Dendritic cell treated with granulocyte-macrophage colony-stimulating factor and Interleukin-4, amounts not matched to agents 40 ng/mL and 50 ng/mL, for 4 days (primary cell): ENCODE results near the gene CRIP1.

Source experiments
- H3K27ac Mint-ChIP-seq: one replicate; pipeline ENCODE4 v1.8.0; 2022; ENCODE audit warnings: mild to moderate bottlenecking, mixed read lengths
- H3K27me3 Mint-ChIP-seq: one replicate; pipeline ENCODE4 v1.8.0; 2022; ENCODE audit warnings: mild to moderate bottlenecking, mixed read lengths
- H3K36me3 Mint-ChIP-seq: one replicate; pipeline ENCODE4 v1.8.0; 2022; ENCODE audit warnings: low read depth, mixed read lengths
- H3K4me1 Mint-ChIP-seq: one replicate; pipeline ENCODE4 v1.8.0; 2022; ENCODE audit warnings: low read depth, mixed read lengths
- H3K4me3 Mint-ChIP-seq: one replicate; pipeline ENCODE4 v1.8.0; 2022; ENCODE audit warnings: mild to moderate bottlenecking, moderate library complexity, mixed read lengths
- H3K9me3 Mint-ChIP-seq: one replicate; pipeline ENCODE4 v1.8.0; 2022; ENCODE audit warnings: mixed read lengths
- intact Hi-C: fragments of 100-400 bp; cut with micrococcal nuclease; formaldehyde crosslinking; loops from one replicate; pipeline ENCODE4 v1.15.0; 2022

Gene CRIP1

GRCh38 chr14:105527381-105527825 is 40.7 kb downstream of the CRIP1 start:
- intact Hi-C loops, result loop anchor here (5.0 kb wide), 2 partner anchors 35 to 435 kb away; partner anchors contain the start of gene TEDC1
- Mint-ChIP-seq H3K27ac (peak overlapping the region; percentile 73), H3K4me1 (peaks cover 24% of the 10 kb centered on the region), H3K27me3 (peaks cover 75% of the 10 kb centered on the region), H3K4me3 (peak overlapping the region; percentile 80), H3K9me3 (no peaks in the 10 kb centered on the region), H3K36me3 (no peaks in the 10 kb centered on the region)

- peaks cover 75% of the 10 kb centered on the region for H3K27me3 Mint-ChIP-seq
- peaks cover 28% of the 10 kb centered on the region for H3K4me1 Mint-ChIP-seq
- peak overlapping the region; percentile 73 for H3K27ac Mint-ChIP-seq
- peak overlapping the region; percentile 80 for H3K4me3 Mint-ChIP-seq
- intact Hi-C loops, result loop anchor here (2.0 to 5.0 kb wide), 4 partner anchors 36 to 436 kb away; partner anchors contain the start of gene TEDC1
- no peaks in the 10 kb centered on the region for H3K9me3 Mint-ChIP-seq
- no peaks in the 10 kb centered on the region for H3K36me3 Mint-ChIP-seq
Observed at GRCh38 chr14:105527826-105528585, 41.3 kb downstream of the CRIP1 start.

GRCh38 chr14:105528586-105529318 is 42.1 kb downstream of the CRIP1 start:
- Mint-ChIP-seq H3K27ac (no peak overlapping the region), H3K4me3 (peak overlapping the region; percentile 80), H3K36me3 (no peaks in the 10 kb centered on the region), H3K27me3 (peaks cover 72% of the 10 kb centered on the region), H3K4me1 (peaks cover 28% of the 10 kb centered on the region), H3K9me3 (no peaks in the 10 kb centered on the region)
- intact Hi-C loops, result loop anchor here (2.0 to 5.0 kb wide), 4 partner anchors 36 to 436 kb away; partner anchors contain the start of gene TEDC1

- Mint-ChIP-seq H3K9me3 (no peaks in the 10 kb centered on the region), H3K27ac (no peak overlapping the region), H3K4me3 (peak overlapping the region; percentile 63), H3K27me3 (peaks cover 70% of the 10 kb centered on the region), H3K36me3 (no peaks in the 10 kb centered on the region), H3K4me1 (peaks cover 28% of the 10 kb centered on the region)
- intact Hi-C loops, result loop anchor here (2.0 to 5.0 kb wide), 4 partner anchors 37 to 437 kb away; partner anchors contain the start of gene TEDC1
Observed at GRCh38 chr14:105529319-105529568, 42.6 kb downstream of the CRIP1 start.

- H3K9me3 Mint-ChIP-seq, result no peaks in the 10 kb centered on the region
Observed at GRCh38 chr14:105529569-105530284, 43.0 kb downstream of the CRIP1 start.

GRCh38 chr14:105530285-105531087 is 43.8 kb downstream of the CRIP1 start:
- Mint-ChIP-seq H3K27me3 (peaks cover 60% of the 10 kb centered on the region), H3K27ac (no peak overlapping the region), H3K4me1 (peaks cover 28% of the 10 kb centered on the region), H3K36me3 (no peaks in the 10 kb centered on the region), H3K4me3 (no peak overlapping the region), H3K9me3 (no peaks in the 10 kb centered on the region)
- intact Hi-C loops, result no loop called here

More at GRCh38 chr14:105529569-105530284, 43.0 kb downstream of the CRIP1 start:
- Mint-ChIP-seq H3K27me3 (peaks cover 67% of the 10 kb centered on the region), H3K36me3 (no peaks in the 10 kb centered on the region), H3K27ac (no peak overlapping the region), H3K4me3 (no peak overlapping the region), H3K4me1 (peaks cover 28% of the 10 kb centered on the region)
- intact Hi-C loops, result loop anchor here (2.0 to 5.0 kb wide), 4 partner anchors 37 to 437 kb away; partner anchors contain the start of gene TEDC1

- intact Hi-C loops, result no loop called here
- H3K4me1 Mint-ChIP-seq, result peaks cover 28% of the 10 kb centered on the region
- no peaks in the 10 kb centered on the region for H3K36me3 Mint-ChIP-seq
- H3K9me3 Mint-ChIP-seq, result no peaks in the 10 kb centered on the region
- H3K27ac Mint-ChIP-seq, result no peak overlapping the region
- peaks cover 56% of the 10 kb centered on the region for H3K27me3 Mint-ChIP-seq
- no peak overlapping the region for H3K4me3 Mint-ChIP-seq
Observed at GRCh38 chr14:105531088-105531893, 44.6 kb downstream of the CRIP1 start.

- Mint-ChIP-seq H3K4me1 (peaks cover 25% of the 10 kb centered on the region), H3K9me3 (no peaks in the 10 kb centered on the region), H3K4me3 (no peak overlapping the region)
Observed at GRCh38 chr14:105531894-105532623, 45.4 kb downstream of the CRIP1 start.

GRCh38 chr14:105532735-105533141 is 46.1 kb downstream of the CRIP1 start:
- no peak overlapping the region for H3K27ac Mint-ChIP-seq
- intact Hi-C loops, result no loop called here

More at GRCh38 chr14:105531894-105532623, 45.4 kb downstream of the CRIP1 start:
- Mint-ChIP-seq H3K27me3 (peaks cover 57% of the 10 kb centered on the region), H3K36me3 (no peaks in the 10 kb centered on the region), H3K27ac (no peak overlapping the region)
- intact Hi-C loops, result no loop called here

GRCh38 chr14:105533391-105533790 is 46.7 kb downstream of the CRIP1 start:
- H3K4me3 Mint-ChIP-seq, result no peak overlapping the region
- no peak overlapping the region for H3K27ac Mint-ChIP-seq
- intact Hi-C loops, result no loop called here

More at GRCh38 chr14:105532735-105533141, 46.1 kb downstream of the CRIP1 start:
- peaks cover 18% of the 10 kb centered on the region for H3K4me1 Mint-ChIP-seq
- H3K27me3 Mint-ChIP-seq, result peaks cover 54% of the 10 kb centered on the region
- no peak overlapping the region for H3K4me3 Mint-ChIP-seq
- no peaks in the 10 kb centered on the region for H3K9me3 Mint-ChIP-seq
- H3K36me3 Mint-ChIP-seq, result no peaks in the 10 kb centered on the region

GRCh38 chr14:105533811-105534498 is 47.3 kb downstream of the CRIP1 start:
- Mint-ChIP-seq H3K4me1 (peaks cover 16% of the 10 kb centered on the region), H3K27me3 (peaks cover 56% of the 10 kb centered on the region), H3K9me3 (no peaks in the 10 kb centered on the region), H3K36me3 (no peaks in the 10 kb centered on the region), H3K4me3 (no peak overlapping the region), H3K27ac (no peak overlapping the region)
- intact Hi-C loops, result no loop called here

More at GRCh38 chr14:105533391-105533790, 46.7 kb downstream of the CRIP1 start:
- H3K36me3 Mint-ChIP-seq, result no peaks in the 10 kb centered on the region
- peaks cover 20% of the 10 kb centered on the region for H3K4me1 Mint-ChIP-seq
- H3K9me3 Mint-ChIP-seq, result no peaks in the 10 kb centered on the region
- peaks cover 53% of the 10 kb centered on the region for H3K27me3 Mint-ChIP-seq
